SU-DHL-6 (cell line): Measurements from ENCODE around the gene MADD.

Source experiments
- EZH2phosphoT487 ChIP-seq: fragments of 200-600 bp; sonication (generic), shearing (Covaris generic); conservative IDR thresholded peaks from 2 replicates; pipeline ENCODE4 v1.6.1; 2018; ENCODE audit warnings: mild to moderate bottlenecking, antibody characterized with exemption, low read length, moderate library complexity, mixed read lengths
- TF ChIP-seq, protein P1 (sequence below): fragments of 200-600 bp; sonication (generic); IDR thresholded peaks from one replicate; pipeline ENCODE4 v1.5.1; 2017; ENCODE audit warnings: antibody characterized with exemption, mild to moderate bottlenecking, low read length, moderate library complexity; ENCODE audit not compliant: insufficient read depth, poor library complexity, severe bottlenecking

GRCh38 chr11:47356129-47356997 lies 86.4 kb downstream of the MADD start:
- TF ChIP-seq, protein P1, sequence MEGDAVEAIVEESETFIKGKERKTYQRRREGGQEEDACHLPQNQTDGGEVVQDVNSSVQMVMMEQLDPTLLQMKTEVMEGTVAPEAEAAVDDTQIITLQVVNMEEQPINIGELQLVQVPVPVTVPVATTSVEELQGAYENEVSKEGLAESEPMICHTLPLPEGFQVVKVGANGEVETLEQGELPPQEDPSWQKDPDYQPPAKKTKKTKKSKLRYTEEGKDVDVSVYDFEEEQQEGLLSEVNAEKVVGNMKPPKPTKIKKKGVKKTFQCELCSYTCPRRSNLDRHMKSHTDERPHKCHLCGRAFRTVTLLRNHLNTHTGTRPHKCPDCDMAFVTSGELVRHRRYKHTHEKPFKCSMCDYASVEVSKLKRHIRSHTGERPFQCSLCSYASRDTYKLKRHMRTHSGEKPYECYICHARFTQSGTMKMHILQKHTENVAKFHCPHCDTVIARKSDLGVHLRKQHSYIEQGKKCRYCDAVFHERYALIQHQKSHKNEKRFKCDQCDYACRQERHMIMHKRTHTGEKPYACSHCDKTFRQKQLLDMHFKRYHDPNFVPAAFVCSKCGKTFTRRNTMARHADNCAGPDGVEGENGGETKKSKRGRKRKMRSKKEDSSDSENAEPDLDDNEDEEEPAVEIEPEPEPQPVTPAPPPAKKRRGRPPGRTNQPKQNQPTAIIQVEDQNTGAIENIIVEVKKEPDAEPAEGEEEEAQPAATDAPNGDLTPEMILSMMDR = no peak
- TF ChIP-seq EZH2phosphoT487 = no peak
